Measurements from ENCODE around the gene KRTAP9-8. TPM values are rescaled to one million over a fixed set of nuclear protein-coding genes. Genes with fewer than 3 reads are reported as not detected.
"Not testable (repeated sequence)": the region's sequence is repeated elsewhere in the genome, so short reads cannot be mapped to it uniquely, and the experiment has no call there.

The KRTAP9-8 gene, protein sequence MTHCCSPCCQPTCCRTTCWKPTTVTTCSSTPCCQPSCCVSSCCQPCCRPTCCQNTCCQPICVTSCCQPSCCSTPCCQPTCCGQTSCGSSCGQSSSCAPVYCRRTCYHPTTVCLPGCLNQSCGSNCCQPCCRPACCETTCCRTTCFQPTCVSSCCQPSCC
- not detected for polyA plus RNA-seq

DNA sequence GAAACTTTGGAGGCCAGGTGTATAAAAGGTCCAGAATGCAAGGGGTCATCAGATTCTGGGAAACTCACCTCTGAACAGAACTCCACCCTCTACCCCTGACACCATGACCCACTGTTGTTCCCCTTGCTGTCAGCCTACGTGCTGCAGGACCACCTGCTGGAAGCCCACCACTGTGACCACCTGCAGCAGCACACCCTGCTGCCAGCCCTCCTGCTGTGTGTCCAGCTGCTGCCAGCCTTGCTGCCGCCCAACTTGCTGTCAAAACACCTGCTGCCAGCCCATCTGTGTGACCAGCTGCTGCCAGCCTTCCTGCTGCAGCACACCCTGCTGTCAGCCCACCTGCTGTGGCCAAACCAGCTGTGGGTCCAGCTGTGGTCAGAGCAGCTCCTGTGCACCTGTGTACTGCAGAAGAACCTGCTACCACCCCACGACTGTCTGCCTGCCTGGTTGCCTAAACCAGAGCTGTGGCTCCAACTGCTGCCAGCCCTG lies at the start of gene KRTAP9-8:
KRTAP9-8 (plus strand) TSS at position 51 of the 489 bp plus-strand sequence; CDS start at position 104, 53 bp downstream.
- H3K4me3 Mint-ChIP-seq, H3K4me1 Mint-ChIP-seq, H3K27ac Mint-ChIP-seq, H3K9me3 Mint-ChIP-seq, H3K36me3 Mint-ChIP-seq, DNase-seq: not testable (repeated sequence)
- peaks cover 4 to 39% (median 6%) of the 10 kb centered on the region in 3 donors for H3K27me3 Mint-ChIP-seq (ENCODE audit: low read depth in 3 of 3)

- H3K36me3 Mint-ChIP-seq, H3K27ac Mint-ChIP-seq, H3K4me3 Mint-ChIP-seq, H3K9me3 Mint-ChIP-seq, DNase-seq, H3K4me1 Mint-ChIP-seq: not testable (repeated sequence)
- peaks cover 5 to 22% (median 6%) of the 10 kb centered on the region in 3 donors for H3K27me3 Mint-ChIP-seq (ENCODE audit: low read depth in 3 of 3)
These were observed 47.9 kb upstream of the KRTAP9-8 start, which contains the start of gene KRTAP9-1 for GRCh38 chr17:41189837-41190318. Gene KRTAP9-1, plus strand, starts transcription at chr17:41189887. Its CDS starts 0 bp downstream, at chr17:41189887.

DNA sequence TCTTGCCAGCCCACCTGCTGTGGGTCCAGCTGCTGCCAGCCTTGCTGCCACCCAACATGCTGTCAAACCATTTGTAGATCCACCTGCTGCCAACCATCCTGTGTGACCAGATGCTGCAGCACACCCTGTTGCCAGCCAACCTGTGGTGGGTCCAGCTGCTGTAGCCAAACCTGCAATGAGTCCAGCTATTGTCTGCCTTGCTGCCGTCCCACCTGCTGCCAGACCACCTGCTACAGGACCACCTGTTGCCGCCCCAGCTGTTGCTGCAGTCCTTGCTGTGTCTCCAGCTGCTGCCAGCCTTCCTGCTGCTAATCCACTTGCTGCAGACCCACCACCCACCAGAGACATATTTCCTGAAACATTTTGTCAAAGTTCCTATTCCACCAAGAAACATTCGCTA lies 47.5 kb upstream of the KRTAP9-8 start:
- no peak for DNase-seq
- peaks cover 0 to 4% (median 0%) of the 10 kb centered on the region in 6 donors for H3K9me3 Mint-ChIP-seq
- H3K27me3 Mint-ChIP-seq (ENCODE audit: low read depth in 3 of 3), result peaks cover 5 to 20% (median 6%) of the 10 kb centered on the region in 3 donors
- no peak overlapping the region for H3K4me3 Mint-ChIP-seq
- no peaks in the 10 kb centered on the region for H3K36me3 Mint-ChIP-seq
- H3K4me1 Mint-ChIP-seq, result no peaks in the 10 kb centered on the region
- H3K27ac Mint-ChIP-seq, result no peak overlapping the region

DNA sequence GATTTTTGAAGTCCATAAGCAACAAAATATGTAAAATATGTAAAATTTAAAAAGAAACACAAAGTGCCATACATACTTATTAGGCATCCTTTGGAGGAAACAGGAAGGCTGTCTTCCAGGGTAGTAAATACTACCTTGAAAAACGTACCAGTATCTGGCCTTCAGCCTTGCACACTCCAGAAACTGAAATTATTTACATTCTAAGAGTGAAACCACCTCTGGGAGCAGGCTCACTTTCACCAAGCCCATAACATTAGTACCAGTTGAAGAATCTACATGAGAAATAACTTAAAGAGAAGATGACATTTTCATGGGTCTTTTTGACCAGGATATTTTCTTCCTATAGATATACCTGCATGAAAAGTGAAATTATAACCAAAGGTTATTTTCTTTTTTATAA lies 41.7 kb upstream of the KRTAP9-8 start:
- Mint-ChIP-seq H3K4me1 (no peaks in the 10 kb centered on the region), H3K4me3 (no peak overlapping the region), H3K9me3 (peaks cover 0 to 6% (median 0%) of the 10 kb centered on the region in 6 donors), H3K27me3 (ENCODE audit: low read depth in 3 of 3) (peaks cover 0 to 16% (median 5%) of the 10 kb centered on the region in 3 donors), H3K36me3 (no peaks in the 10 kb centered on the region), H3K27ac (no peak overlapping the region)
- no peak for DNase-seq

DNA sequence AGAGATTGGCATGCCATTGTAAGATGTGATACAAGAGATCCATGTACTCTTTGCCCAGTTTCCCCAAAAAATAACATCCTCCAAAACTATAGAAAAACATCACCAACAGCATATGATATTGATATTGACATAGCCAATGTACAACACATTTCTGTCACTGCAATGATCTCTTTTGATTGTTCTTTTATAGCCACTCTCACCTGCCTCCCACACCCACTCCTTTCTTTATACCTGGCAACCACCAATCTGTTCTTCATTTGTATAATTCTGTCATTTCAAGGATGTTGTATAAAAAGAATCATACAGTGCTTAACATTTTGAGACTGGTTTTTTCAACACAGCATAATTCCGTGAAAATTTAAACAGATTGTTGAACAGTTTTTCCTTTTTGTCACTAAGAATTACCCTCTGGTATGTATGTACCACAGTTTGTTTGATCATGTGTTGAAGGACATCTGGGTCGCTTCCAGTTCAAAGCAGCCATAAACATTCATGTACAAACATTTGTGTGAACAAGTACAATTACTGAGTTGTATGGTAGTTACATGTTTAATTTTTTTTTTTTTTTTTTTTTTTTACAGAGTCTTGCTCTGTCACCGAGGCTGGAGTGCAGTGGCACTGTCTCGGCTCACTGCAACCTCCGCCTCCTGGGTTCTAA lies 38.2 kb upstream of the KRTAP9-8 start:
- no peak for DNase-seq
- H3K4me3 Mint-ChIP-seq, result no peak overlapping the region
- no peak overlapping the region for H3K27ac Mint-ChIP-seq
- H3K27me3 Mint-ChIP-seq (ENCODE audit: low read depth in 3 of 3), result peaks cover 0 to 8% (median 3%) of the 10 kb centered on the region in 3 donors
- H3K9me3 Mint-ChIP-seq, result peaks cover 0 to 6% (median 0%) of the 10 kb centered on the region in 6 donors
- no peaks in the 10 kb centered on the region for H3K4me1 Mint-ChIP-seq
- no peaks in the 10 kb centered on the region for H3K36me3 Mint-ChIP-seq

DNA sequence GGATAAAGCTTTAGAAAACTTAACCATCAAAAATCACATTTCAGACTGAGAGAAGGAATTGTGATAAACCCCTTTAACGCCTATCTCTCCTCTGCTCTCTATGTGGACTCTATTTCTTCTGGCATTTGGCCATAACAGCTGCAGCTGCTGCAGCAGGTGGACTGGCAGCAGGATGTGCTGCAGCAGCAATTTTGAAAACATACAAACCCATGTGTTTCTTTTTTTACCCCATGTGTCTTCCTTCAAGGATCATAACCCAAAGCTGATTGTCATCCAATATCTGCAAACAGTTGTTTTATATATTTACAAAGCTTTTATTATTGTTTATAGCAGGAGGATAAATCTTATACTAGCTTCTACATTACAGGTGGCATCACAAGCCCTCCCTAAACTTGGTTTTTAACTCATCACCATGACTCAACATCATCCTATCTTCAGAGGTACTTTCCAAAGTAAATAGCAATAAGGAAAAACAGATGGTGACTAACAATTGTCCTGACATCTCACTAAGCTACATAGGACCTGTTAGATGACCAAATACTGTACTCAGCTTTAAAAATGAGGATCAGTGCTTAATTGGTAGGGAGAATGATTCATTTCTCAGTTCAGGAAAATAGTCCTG lies 25.8 kb upstream of the KRTAP9-8 start:
- H3K4me3 Mint-ChIP-seq, result no peak overlapping the region
- no peaks in the 10 kb centered on the region for H3K36me3 Mint-ChIP-seq
- no peak overlapping the region for H3K27ac Mint-ChIP-seq
- peaks cover 7 to 31% (median 11%) of the 10 kb centered on the region in 3 donors for H3K27me3 Mint-ChIP-seq (ENCODE audit: low read depth in 3 of 3)
- no peak for DNase-seq
- no peaks in the 10 kb centered on the region for H3K4me1 Mint-ChIP-seq
- peaks cover 0 to 2% (median 0%) of the 10 kb centered on the region in 6 donors for H3K9me3 Mint-ChIP-seq

DNA sequence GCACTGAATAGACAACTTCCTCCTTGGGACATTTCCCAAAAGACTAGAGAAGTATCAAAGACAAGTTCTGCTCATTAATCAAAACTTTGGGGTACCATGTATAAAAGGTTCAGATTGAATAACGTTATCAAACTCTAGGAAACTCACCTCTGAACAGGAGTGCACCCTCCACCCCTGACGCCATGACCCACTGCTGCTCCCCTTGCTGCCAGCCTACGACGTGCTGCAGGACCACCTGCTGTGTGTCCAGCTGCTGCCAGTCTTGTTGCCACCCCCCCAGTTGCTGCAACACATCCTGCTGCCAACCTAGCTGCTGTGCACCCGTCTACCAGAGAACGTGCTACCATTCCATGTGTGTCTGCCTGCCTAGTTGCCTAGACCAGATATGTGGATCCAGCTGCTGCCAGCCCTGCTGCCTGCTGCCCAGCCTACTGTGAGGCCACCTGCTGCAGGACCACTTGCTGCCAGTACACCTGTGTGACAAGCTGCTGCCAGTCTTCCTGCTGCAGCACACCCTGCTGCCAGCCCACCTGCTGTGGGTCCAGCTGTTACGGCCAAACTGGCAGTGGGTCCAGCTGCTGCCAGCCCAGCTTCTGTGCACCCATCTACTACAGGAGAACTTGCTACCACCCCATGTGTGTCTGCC lies 25.2 kb upstream of the KRTAP9-8 start:
- Mint-ChIP-seq H3K4me1 (no peaks in the 10 kb centered on the region), H3K9me3 (peaks cover 0 to 2% (median 0%) of the 10 kb centered on the region in 6 donors), H3K4me3 (no peak overlapping the region), H3K27ac (no peak overlapping the region), H3K27me3 (ENCODE audit: low read depth in 3 of 3) (peaks cover 10 to 37% (median 11%) of the 10 kb centered on the region in 3 donors), H3K36me3 (no peaks in the 10 kb centered on the region)
- DNase-seq, result no peak

GRCh38 chr17:41215681-41216080 lies 22.1 kb upstream of the KRTAP9-8 start:
- H3K27me3 Mint-ChIP-seq (ENCODE audit: low read depth in 3 of 3), result peaks cover 4 to 36% (median 10%) of the 10 kb centered on the region in 3 donors
- H3K9me3 Mint-ChIP-seq, result peaks cover 0 to 4% (median 0%) of the 10 kb centered on the region in 6 donors
- no peak overlapping the region for H3K27ac Mint-ChIP-seq
- DNase-seq, result no peak
- no peaks in the 10 kb centered on the region for H3K36me3 Mint-ChIP-seq
- no peak overlapping the region for H3K4me3 Mint-ChIP-seq
- H3K4me1 Mint-ChIP-seq, result no peaks in the 10 kb centered on the region

DNA sequence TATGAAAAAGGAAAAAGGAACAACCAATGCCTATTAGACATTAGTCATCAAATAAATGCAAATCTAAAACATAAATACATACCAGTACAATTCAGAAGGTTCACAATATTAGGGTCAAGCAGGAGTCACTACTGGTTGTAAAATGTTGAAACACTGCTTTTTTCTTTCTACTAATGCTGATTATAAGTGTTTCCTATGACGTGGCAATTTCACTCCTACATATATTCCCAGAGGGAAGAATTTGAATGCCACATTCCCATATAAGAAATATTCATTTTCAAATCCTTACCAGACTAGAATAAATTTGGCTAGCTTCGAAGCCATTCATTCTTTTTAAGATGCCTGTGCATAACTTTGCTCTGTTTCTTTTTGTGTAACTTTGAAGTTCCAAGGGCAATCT lies 14.0 kb upstream of the KRTAP9-8 start:
- Mint-ChIP-seq H3K27ac (no peak overlapping the region), H3K27me3 (ENCODE audit: low read depth in 3 of 3) (peaks cover 6 to 11% (median 8%) of the 10 kb centered on the region in 3 donors), H3K4me1 (no peaks in the 10 kb centered on the region), H3K9me3 (peaks cover 0 to 8% (median 0%) of the 10 kb centered on the region in 6 donors), H3K4me3 (no peak overlapping the region), H3K36me3 (no peaks in the 10 kb centered on the region)
- no peak for DNase-seq

GRCh38 chr17:41226051-41226450 lies 11.7 kb upstream of the KRTAP9-8 start:
- H3K36me3 Mint-ChIP-seq, result no peaks in the 10 kb centered on the region
- H3K9me3 Mint-ChIP-seq, result peaks cover 0 to 4% (median 0%) of the 10 kb centered on the region in 6 donors
- DNase-seq, result no peak
- H3K4me3 Mint-ChIP-seq, result no peak overlapping the region
- no peak overlapping the region for H3K27ac Mint-ChIP-seq
- H3K27me3 Mint-ChIP-seq (ENCODE audit: low read depth in 3 of 3), result peaks cover 2 to 5% (median 3%) of the 10 kb centered on the region in 3 donors
- no peaks in the 10 kb centered on the region for H3K4me1 Mint-ChIP-seq

GRCh38 chr17:41226598-41227095 lies 11.2 kb upstream of the KRTAP9-8 start, which contains the start of gene KRTAP9-2:
Gene KRTAP9-2, plus strand, starts transcription at chr17:41226648. Its CDS starts 7 bp downstream, at chr17:41226655.
- not testable (repeated sequence) for H3K27ac Mint-ChIP-seq; H3K4me1 Mint-ChIP-seq; H3K27me3 Mint-ChIP-seq (ENCODE audit: low read depth in 3 of 3); H3K4me3 Mint-ChIP-seq; H3K36me3 Mint-ChIP-seq; H3K9me3 Mint-ChIP-seq; DNase-seq

DNA sequence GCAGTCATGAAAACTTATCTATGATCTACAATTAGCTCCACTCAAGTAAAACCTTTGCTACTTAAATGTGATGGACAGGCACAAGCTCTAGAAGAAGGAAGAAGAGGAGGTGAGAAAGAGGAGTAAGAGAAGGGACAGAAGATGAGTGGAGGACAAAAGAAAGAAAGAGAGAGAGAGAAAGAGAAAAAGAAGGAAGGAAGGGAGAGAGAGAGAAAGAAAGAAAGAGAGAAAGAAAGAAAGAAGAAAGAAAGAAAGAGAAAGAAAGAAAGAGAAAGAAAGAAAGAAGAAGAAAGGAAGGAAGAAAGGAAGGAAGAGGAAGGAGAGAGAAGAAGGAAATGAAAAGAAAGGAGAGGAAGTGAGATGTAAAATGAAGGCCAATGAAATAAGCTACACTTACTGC lies 7.7 kb upstream of the KRTAP9-8 start:
- Mint-ChIP-seq H3K27ac (no peak overlapping the region), H3K9me3 (no peaks in the 10 kb centered on the region), H3K4me3 (no peak overlapping the region)

DNA sequence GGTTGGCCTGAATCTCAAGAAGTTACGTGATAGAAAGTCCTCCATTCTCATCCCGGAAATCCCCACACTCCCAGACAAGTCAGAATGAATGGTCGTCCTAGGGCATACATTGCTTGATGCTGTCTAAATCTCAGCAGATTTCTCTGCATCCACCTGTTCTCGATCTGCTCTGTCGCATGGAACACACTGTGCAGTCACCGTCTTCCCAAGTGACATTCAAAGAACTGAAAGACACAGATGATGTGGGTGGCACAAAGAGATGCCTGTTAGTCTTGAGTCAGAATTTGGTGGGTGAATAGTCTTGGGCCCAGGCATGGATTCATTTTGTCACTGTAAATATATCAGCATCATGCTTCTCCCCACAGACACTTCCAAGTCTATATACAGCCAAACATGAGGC lies 6.1 kb upstream of the KRTAP9-8 start:
- Mint-ChIP-seq H3K36me3 (no peaks in the 10 kb centered on the region), H3K9me3 (no peaks in the 10 kb centered on the region), H3K27me3 (ENCODE audit: low read depth in 3 of 3) (peaks cover 3 to 17% (median 7%) of the 10 kb centered on the region in 3 donors), H3K4me1 (no peaks in the 10 kb centered on the region), H3K4me3 (no peak overlapping the region), H3K27ac (no peak overlapping the region)
- DNase-seq, result no peak

More for the DNA sequence above, 7.7 kb upstream of the KRTAP9-8 start:
- H3K27me3 Mint-ChIP-seq (ENCODE audit: low read depth in 3 of 3), result peaks cover 3 to 11% (median 7%) of the 10 kb centered on the region in 3 donors
- H3K4me1 Mint-ChIP-seq, result no peaks in the 10 kb centered on the region
- no peaks in the 10 kb centered on the region for H3K36me3 Mint-ChIP-seq
- no peak for DNase-seq
